Measurements from ENCODE around the gene DPEP2.
"Not testable (repeated sequence)": the region's sequence is repeated elsewhere in the genome, so short reads cannot be mapped to it uniquely, and the experiment has no call there.

Gene DPEP2

DNA sequence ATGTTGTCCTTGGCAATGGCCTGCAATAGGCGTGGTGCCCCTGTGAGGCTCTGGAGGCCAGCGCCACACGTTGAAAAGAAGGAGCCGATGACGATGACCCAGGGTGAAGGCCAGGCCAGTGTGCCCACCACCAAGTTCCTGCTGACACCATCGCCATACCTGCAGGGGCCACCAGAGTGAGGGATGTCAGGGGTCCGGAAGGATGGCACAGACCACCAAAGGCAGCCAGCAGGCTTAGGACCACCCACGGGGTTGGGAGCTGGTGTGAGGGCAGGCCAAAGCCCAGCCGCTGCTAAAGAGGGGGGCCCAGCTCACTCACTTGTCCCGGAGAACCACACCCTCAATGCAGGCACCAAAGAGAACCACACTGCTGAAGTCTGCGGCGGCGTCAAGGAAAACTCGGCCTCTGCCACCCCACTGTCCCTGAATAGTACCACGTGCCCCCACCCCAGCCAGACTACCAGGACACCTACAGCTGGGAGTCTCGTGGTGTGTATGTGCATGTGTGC lies 48.9 kb downstream of the DPEP2 start:
- no peak for DNase-seq

- no peak for DNase-seq
Observed at GRCh38 chr16:67949645-67950044, 49.6 kb downstream of the DPEP2 start.

DNA sequence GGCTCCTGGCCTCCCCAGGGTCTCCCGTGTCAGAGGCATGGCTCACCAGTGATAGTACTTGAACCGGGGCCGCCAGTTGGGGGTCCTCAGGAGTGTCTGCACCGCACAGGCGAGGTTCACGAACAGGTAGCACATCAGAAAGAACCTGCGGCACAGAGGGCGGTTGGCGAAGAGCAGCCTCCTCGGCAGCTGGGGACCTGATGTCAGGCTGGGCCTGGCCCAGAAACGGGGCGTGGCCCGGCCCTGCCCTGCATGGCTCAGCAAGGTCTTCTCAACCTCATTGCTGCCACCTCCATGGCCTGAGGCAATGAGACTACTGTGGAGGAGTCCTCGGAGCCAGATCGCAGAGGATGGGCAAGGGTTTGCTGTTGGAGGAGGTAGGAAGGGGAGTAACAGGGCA lies 51.3 kb downstream of the DPEP2 start:
- no peak for DNase-seq

DNA sequence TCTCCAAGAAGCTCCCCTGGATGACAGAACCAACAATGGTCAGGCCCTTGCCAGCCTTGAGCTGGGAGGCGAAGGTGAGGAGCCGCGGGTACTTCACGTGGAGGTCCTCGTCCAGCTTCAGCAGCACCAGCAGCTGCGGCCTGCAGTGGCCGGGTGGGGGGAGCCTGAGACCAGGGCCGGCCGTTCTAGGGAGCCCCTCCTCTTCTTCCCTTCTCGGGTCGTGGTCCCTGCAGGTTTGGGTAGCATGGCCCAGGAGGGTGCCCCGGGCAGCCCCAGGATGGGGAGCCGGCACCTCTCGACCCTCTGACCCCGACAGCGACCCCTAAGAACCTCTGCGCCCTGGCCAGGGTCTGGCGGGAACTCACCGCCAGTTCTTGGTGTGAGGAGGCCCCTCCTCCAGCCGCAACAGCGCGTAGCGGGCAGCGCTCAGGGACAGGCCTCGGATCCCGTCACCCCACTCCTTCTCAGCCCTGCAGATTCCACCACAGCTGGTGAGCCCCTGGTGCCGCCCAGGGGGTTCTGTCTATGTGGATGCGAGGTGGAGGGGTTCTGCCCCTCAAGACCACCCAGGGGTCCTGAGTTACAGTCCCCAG lies 52.2 kb downstream of the DPEP2 start:
- no peak for DNase-seq

DNA sequence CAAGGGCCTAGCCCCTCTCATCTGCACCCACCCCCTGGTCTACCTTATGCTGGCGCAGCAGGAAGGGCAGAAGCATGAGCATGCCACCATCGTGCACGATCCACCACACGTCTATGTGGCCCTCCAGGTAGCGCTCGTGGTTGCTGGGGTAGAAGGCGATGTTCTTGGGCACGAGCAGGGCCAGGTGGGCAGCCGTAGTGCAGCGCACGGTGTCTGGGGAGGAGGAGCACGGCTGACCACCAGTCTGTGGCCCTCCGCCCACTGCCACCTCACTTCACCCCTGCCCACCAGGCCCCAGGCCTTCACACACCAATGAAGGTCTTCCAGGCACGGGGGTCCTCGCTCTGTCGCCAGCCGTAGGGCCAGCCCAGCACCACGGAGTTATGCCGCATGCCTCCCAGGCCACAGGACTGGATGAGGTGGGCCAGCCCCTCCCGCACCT lies 53.1 kb downstream of the DPEP2 start:
- no peak for DNase-seq

DNA sequence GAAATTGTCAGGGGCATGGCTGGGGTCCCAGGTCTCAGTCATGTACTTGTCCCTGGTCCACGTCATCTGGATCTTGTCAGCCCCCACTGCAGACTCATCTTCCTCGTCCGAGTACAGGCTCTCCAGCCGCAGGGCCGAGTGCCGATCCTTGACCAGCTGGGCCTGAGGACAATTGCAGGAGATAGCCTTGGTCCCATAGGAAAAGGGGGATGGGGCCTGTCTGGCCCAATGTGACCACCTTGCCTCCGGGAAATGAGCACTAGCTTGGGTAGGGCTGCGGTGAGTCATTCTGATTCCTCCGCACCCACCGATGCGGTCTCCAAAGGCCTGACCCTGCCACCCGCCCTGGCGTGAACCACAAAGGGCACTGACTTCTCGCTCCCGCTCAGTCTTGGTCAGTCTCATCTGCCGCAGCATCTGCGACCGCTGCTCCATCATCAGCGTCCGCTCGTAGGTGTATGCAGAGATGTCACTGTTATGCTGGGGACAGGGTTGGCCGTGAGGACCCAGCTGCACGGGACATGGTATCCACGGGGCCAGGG lies 53.8 kb downstream of the DPEP2 start:
- DNase-seq: no peak

DNA sequence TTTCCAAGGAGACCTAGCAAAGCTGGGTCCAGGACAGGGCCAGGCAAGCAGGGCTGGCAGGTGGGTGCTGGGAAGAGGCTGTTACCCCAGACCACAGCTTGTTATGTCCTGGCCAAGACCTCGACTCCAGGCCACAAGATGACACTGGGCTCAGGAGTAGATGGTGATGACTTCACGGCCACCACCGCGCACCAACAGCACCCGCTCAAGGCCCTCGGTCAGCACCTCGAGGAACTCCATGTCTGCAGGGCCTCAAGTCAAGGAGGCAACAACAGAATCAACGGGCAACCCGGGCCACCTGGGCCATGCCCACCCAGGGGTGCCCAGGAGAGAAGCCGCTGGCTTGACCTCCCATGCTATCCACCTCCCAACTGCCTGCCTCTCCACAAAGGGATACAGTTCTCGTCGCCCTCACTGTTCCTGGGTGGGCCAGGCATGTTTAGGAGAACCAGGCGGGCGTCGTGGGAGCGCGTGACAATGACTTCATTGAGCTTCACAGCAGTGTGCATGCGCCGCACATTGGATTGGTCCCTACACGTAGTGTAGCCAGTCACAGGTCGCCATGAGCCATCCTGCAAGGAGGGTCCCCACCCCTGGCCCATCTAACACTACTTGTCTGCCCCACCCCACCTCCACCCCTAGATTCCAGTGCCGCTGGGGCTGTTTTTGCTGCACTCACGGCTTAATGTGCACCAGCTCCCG lies 54.4 kb downstream of the DPEP2 start:
- DNase-seq: no peak

DNA sequence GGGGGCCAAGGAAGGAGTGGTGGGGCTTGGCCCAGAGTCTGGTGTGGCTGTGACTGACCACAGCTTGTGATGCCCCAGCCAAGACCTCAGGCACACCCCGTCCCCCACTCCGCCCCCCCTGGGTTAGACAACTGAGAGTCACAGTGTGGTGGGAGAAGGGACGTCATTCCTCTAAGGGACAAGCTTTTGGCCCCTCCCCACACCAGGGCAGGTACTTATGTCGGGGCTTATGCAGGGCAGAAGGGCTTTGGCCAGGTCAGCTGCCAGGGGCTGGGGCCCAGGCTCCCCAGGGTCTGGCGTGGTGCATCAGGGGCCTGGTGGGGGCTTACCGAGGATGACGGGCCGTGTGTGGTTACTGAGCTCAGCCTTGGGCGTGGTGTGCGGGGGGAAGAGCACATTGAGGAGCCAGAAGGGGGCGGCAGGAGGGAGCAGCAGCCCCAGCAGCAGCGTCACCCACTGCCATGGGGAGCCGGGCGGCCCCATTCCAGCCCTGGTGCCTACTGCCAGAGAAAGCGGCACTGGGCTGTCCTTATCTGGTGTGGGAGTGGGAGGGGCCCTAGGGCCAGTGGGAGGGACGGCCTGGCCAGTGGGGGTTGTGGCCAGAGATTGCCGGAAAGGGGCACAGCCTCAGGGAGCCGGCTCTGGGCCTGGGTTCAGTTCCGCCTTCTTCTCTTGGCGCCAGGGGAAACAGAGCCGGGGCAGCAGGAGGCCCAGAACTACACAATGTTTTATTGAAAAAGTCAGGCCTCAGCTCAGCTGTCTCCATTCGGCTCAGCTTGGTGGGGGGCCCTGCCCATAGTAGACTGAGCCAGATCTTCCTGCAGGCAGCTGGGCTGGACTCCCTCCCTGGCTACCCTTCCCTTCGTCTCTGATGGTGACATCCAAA lies 55.4 kb downstream of the DPEP2 start, which contains the start of gene LCAT:
Gene LCAT, minus strand, starts transcription at position 502 of the 886 bp plus-strand sequence. Its CDS starts 19 bp downstream, at position 483.
- no peak for DNase-seq

DNA sequence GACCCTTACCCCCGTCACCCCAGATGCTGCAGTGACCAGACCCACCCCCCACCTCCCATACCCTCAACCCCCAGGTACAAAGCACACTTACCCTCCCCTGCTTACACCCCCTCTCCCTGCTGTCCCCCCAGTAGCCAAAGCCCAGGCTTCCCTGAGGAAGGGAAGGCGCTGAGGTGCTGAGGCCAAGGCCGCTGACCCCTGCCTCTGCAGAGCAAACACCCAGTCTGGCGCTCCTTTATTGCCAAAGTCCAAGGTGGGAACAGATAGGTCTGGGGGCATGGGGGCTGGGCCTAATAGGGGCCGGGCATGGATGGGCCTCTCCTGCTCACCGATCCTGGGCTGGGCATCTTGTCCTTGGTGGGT lies 56.0 kb downstream of the DPEP2 start:
- no peak for DNase-seq

DNA sequence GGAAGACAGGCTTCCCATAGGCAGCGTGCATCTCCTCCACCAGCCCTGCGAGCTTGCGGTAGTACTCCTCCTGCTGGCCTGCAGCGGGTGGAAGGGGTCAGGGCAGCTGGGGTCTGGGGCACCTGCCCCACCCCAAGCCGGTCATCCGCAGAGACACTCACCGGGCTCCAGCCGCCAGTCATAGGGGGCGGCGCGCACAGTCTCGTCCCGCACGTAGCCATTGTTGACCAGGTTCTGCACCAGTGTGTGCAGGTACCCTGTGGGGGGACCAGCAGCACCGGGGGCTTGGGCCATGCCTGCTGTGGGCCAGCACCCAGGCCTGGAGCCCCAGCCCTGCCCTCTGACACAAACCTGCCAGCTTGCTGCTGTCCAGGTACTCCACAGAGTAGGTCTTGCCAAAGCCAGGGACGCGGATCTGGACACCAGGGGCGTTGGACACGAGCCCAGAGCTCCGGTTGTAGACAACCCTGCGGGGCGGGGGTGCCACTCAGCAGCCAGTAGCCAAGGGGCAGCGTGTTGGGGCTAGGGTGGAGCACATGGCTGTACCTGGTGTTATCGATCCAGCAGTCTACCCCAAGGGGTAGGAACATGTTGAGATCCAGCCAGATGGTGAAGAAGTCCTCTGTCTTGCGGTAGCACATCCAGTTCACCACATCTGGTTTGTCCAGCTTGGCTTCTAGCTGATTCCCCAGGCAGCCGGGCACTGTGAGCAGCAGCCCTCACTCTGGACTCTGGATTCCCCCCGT lies 56.6 kb downstream of the DPEP2 start:
- DNase-seq: no peak

DNA sequence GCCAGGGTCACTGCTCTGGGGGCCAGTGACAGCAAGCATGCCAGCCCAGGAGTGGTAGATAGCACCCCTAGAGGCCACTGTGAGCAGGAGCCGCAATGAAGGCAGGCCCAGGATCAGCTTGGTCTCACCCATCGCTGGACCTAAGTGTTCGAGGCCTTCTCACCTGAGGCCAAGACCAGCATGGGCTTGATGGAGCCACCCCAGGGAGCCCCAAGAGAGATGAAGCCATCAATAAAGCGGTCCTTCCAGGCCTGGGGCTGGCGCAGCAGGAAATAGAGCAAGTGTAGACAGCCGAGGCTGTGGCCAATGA lies 57.1 kb downstream of the DPEP2 start:
- no peak for DNase-seq

DNA sequence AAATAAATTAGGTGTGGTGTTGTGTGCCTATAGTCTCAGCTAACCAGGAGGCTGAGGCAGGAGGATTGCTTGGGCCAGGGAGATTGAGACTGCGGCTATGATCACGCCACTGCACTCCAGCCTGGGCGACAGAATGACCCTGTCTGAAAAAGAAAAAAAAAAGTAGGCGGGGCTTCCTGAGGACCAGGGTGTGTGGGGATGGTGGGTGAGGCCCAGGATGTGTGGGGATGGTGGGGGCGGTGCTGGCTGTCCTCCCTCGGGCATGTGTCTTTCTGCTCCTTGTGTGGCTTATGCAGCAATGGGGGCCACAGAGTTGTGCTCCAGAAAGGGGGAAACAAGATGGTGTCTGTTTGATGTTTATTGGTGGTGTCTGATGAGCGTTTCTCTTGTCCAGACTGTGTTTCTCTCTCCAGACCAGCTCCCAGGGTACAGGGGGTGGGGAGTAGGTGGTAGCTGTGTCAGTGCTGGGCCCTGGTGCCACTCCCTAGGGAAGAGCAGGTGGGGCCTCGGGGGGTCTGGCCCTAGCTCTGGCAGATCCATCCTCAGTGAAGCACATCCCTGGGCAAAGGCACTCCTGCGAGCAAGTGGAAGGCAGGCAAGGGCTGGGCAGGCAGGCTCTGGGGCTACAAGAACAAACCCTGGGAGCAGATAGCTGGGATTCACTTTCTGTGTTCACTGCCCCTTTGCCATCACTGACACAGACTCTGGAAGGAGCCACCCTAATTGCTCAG lies 57.6 kb downstream of the DPEP2 start:
- no peak for DNase-seq

- DNase-seq: no peak
Observed at GRCh38 chr16:67940446-67941089, 58.7 kb downstream of the DPEP2 start.

GRCh38 chr16:67939507-67940445 lies 59.5 kb downstream of the DPEP2 start:
- DNase-seq: no peak

- not testable (repeated sequence) for DNase-seq
Observed at GRCh38 chr16:67937713-67938112, 61.6 kb downstream of the DPEP2 start.
